Smooth muscle cell (in vitro differentiated cells): ENCODE results near the gene CBR3. TPM values are rescaled to one million over a fixed set of nuclear protein-coding genes. Genes with fewer than 3 reads are reported as not detected.

ENCODE experiments used
- DNase-seq: peaks from one replicate; lab custom pipeline; 2025; ENCODE audit not compliant: unreplicated experiment; lab: John Stamatoyannopoulos, UW
- H2AFZ ChIP-seq: fragments of 200-600 bp; sonication (generic); 2 replicates; pipeline ENCODE4 v1.6.0; 2016; ENCODE audit warnings: antibody characterized with exemption, low read depth, mild to moderate bottlenecking
- H3F3A ChIP-seq: fragments of 200-600 bp; sonication (generic); 2 replicates; pipeline ENCODE4 v1.6.0; 2017; ENCODE audit warnings: antibody characterized with exemption, low read depth
- H3K27ac ChIP-seq: fragments of 200-600 bp; sonication (generic); 2 replicates; pipeline ENCODE4 v1.5.1; 2016; ENCODE audit warnings: low read depth, mild to moderate bottlenecking
- H3K27me3 ChIP-seq: fragments of 200-600 bp; sonication (generic); 2 replicates; pipeline ENCODE4 v1.6.1; 2016; ENCODE audit warnings: low read depth, mild to moderate bottlenecking
- H3K36me3 ChIP-seq: fragments of 200-600 bp; sonication (generic); 2 replicates; pipeline ENCODE4 v1.5.1; 2016; ENCODE audit warnings: low read depth
- H3K4me1 ChIP-seq: fragments of 200-600 bp; sonication (generic); 2 replicates; pipeline ENCODE4 v1.5.1; 2016; ENCODE audit warnings: low read depth
- H3K4me2 ChIP-seq: fragments of 200-600 bp; sonication (generic); 2 replicates; pipeline ENCODE4 v1.6.0; 2016; ENCODE audit warnings: mild to moderate bottlenecking
- H3K4me3 ChIP-seq: fragments of 200-600 bp; sonication (generic); 2 replicates; pipeline ENCODE4 v1.5.1; 2016; ENCODE audit warnings: mild to moderate bottlenecking
- H3K79me2 ChIP-seq: fragments of 200-600 bp; sonication (generic); 2 replicates; pipeline ENCODE4 v1.6.0; 2016; ENCODE audit warnings: low read depth, mild to moderate bottlenecking
- H3K9ac ChIP-seq: fragments of 200-600 bp; sonication (generic); 2 replicates; pipeline ENCODE4 v1.6.0; 2016; ENCODE audit warnings: low read depth
- H3K9me3 ChIP-seq: fragments of 200-600 bp; sonication (generic); replicated peaks from 2 replicates; pipeline ENCODE4 v1.5.1; 2016; ENCODE audit warnings: low read depth
- H4K20me1 ChIP-seq: fragments of 200-600 bp; sonication (generic); 2 replicates; pipeline ENCODE4 v1.6.0; 2016; ENCODE audit warnings: low read depth
- CTCF ChIP-seq: fragments of 200-600 bp; sonication (generic); IDR thresholded peaks from 2 replicates; pipeline ENCODE4 v1.5.1; 2017; ENCODE audit warnings: borderline replicate concordance, mild to moderate bottlenecking, antibody characterized with exemption; ENCODE audit not compliant: insufficient read depth, poor library complexity, severe bottlenecking
- WGBS: methylation state at CpG from one replicate; pipeline ENCODE4 v1.1.7; 2016; ENCODE audit warnings: low lambda C conversion rate; 5-methylcytosine and 5-hydroxymethylcytosine counted together
- polyA plus RNA-seq: library from polyadenylated mRNA; unstranded; fragments of >200 nt; fragmentation: Nextera tagmentation; extraction: Ambion mirVana; gene quantifications from 2 replicates; pipeline ENCODE4 v1.2.1, GENCODE V29; 2016
- total RNA-seq: library from RNA; depleted of rRNA; stranded (reverse); fragments of >200 nt; gene quantifications from 2 replicates; pipeline ENCODE4 v1.2.3, GENCODE V29; 2014

Gene CBR3
- total and polyA plus RNA-seq, 2 experiments from 2014 or later, result 0.78 to 3.3 TPM

- H3K4me2 ChIP-seq, result no peak overlapping the region
- no peak overlapping the region for H3K27ac ChIP-seq
- H3K4me1 ChIP-seq, result no peaks in the 10 kb centered on the region
Observed at GRCh38 chr21:36105327-36105842, 29.5 kb upstream of the CBR3 start.

GRCh38 chr21:36109868-36110267 is 25.0 kb upstream of the CBR3 start:
- Histone ChIP-seq H3K9ac (no peak overlapping the region), H3K4me3 (no peak overlapping the region), H3K27me3 (peaks cover 14% of the 10 kb centered on the region), H3F3A (no peaks in the 10 kb centered on the region), H3K9me3 (no peaks in the 10 kb centered on the region), H3K4me2 (no peak overlapping the region), H2AFZ (no peak overlapping the region), H3K4me1 (no peaks in the 10 kb centered on the region), H4K20me1 (no peaks in the 10 kb centered on the region), H3K36me3 (no peaks in the 10 kb centered on the region), H3K79me2 (no peaks in the 10 kb centered on the region), H3K27ac (no peak overlapping the region)
- TF ChIP-seq CTCF, result no peak
- no peak for DNase-seq
- WGBS, result 94% methylated on average over 10 of the region's 10 CpGs

More at GRCh38 chr21:36105327-36105842, 29.5 kb upstream of the CBR3 start:
- Histone ChIP-seq H2AFZ (no peak overlapping the region), H3K9me3 (no peaks in the 10 kb centered on the region), H3F3A (no peaks in the 10 kb centered on the region), H3K36me3 (no peaks in the 10 kb centered on the region), H3K79me2 (no peaks in the 10 kb centered on the region), H3K4me3 (no peak overlapping the region), H3K27me3 (peaks cover 14% of the 10 kb centered on the region), H3K9ac (no peak overlapping the region), H4K20me1 (no peaks in the 10 kb centered on the region)
- WGBS, result 78% methylated on average over 4 of the region's 4 CpGs
- no peak for DNase-seq
- no peak for TF ChIP-seq CTCF

GRCh38 chr21:36111238-36111637 is 23.6 kb upstream of the CBR3 start:
- H3K9ac ChIP-seq, result no peak overlapping the region
- no peak overlapping the region for H3K4me3 ChIP-seq
- H4K20me1 ChIP-seq, result no peaks in the 10 kb centered on the region
- H3K4me2 ChIP-seq, result no peak overlapping the region
- H3K9me3 ChIP-seq, result no peaks in the 10 kb centered on the region
- H3F3A ChIP-seq, result no peaks in the 10 kb centered on the region
- no peaks in the 10 kb centered on the region for H3K36me3 ChIP-seq
- no peak for TF ChIP-seq CTCF
- no peaks in the 10 kb centered on the region for H3K79me2 ChIP-seq
- H2AFZ ChIP-seq, result no peak overlapping the region
- WGBS, result 79% methylated on average over 8 of the region's 8 CpGs
- H3K4me1 ChIP-seq, result no peaks in the 10 kb centered on the region
- no peak overlapping the region for H3K27ac ChIP-seq
- peaks cover 14% of the 10 kb centered on the region for H3K27me3 ChIP-seq
- DNase-seq, result no peak
